Brain pericyte (primary cell): ENCODE data around the gene ZCCHC7.
"Not testable (repeated sequence)": the region's sequence is repeated elsewhere in the genome, so short reads cannot be mapped to it uniquely, and the experiment has no call there.

ENCODE experiments used
- DNase-seq: peaks from one replicate; pipeline ENCODE4 v3.0.0-alpha.2; 2012; ENCODE audit warnings: low read depth, low spot score

Gene ZCCHC7

DNA sequence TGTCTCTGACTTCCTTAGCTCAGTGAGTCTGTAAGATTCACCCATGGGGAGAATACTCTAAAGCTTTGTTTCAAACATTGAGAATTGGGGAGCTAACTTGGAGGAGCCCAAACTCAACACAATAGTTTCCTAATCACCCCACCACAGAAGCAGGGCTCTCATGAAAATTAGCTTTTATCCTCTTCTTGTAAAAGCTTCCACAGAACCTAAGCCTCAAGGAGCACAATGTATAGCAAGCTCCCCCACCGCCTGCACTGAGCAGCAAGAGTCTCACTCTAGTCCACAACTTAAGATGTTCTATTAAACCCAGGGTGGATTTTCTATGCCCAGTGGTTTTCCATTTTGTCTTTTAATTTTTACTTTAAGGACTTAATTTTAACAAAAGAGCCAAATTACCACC lies 253.2 kb downstream of the ZCCHC7 start:
- DNase-seq: no peak

GRCh38 chr9:37374892-37375291 lies 254.5 kb downstream of the ZCCHC7 start:
- no peak for DNase-seq

- DNase-seq: no peak
Measured at GRCh38 chr9:37377688-37378612, 257.6 kb downstream of the ZCCHC7 start.

DNA sequence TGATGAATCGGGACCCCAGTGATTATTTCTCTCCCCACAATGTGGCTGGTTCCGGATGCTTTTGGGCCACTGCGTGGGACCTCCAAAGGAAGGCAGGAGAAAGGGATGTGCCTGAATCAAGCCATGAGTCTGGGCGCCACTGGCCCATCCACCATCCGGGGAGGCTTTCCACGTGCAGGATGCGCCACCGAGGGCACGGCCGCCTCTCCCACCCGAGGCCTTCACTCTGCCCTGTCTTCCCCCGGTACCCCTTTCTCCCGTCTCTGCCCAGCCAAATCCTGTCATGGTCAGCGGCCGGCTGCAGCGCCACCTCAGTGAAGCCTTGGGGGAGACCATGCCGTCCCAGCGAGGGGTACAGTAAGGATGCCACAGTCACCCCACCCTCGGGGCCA lies 258.2 kb downstream of the ZCCHC7 start:
- DNase-seq: no peak

GRCh38 chr9:37379835-37380234 lies 259.5 kb downstream of the ZCCHC7 start:
- no peak for DNase-seq

DNA sequence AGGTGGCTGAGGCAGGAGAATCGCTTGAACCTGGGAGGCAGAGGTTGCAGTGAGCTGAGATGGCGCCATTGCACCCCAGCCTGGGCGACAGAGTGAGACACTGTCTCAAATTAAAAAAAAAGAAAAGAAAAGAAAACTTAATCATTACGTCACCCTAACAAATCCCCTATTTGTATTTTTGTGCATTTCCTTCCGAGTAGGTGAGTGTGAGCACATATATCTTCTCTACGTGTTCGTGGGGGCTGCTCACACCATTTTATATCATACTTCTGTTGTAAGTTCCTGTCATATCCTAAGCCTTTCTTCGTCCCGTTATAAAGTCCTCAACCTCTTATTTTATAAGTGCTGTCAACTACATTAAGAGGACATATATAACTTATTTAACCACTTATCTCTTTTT lies 260.2 kb downstream of the ZCCHC7 start:
- no peak for DNase-seq

DNA sequence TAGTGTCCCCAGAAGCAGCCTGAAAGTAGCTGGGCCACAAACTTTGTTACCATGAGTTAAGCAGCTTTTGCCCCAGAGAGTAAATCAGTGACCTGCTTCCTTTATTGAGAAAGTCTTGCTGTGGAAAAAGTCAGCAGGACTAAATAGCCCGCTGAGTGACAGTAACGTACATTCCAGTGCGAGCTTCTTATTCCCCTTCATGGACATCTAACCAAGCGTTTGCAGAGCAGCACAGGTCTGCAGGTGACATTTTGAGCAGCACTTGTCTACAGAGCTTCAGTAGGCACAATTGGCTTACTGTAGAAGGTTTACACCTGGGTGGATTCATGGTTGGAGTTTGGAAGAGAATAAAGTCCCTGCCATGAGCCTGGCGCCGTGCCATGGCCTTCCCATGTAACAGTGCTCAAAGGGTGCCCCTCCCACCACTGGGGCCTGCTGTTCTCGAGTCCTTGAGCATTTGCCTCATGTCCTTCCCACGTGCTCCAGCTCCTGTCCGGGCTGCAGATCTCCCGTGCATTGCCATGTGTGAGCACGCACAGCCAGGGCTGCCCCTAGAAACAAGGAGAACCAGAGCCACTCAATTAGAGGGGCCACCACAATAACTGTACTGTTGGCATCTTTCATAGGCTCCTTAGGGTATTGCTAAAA lies 260.8 kb downstream of the ZCCHC7 start:
- DNase-seq: no peak

- no peak for DNase-seq
Measured at GRCh38 chr9:37382161-37382981, 262.0 kb downstream of the ZCCHC7 start.

DNA sequence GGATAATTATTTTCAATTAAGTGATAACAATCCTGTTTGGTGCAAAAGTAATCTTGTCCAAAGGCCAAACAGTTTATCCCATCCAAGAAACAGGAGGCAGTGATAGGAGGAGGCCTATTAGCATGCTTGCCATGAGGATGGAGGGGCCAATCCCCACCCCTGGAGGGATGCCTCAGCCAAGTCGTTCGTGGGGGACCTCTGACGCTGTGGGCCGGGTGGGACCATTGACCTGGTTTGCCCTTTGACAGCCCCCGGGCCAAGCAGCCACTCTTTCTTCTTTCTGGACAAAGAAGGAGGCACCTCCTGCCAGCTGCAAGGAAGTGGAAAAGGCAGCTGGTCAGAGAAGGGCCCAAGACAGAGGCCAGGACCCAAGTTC lies 262.6 kb downstream of the ZCCHC7 start:
- DNase-seq: no peak

GRCh38 chr9:37383393-37383792 lies 263.0 kb downstream of the ZCCHC7 start:
- DNase-seq: no peak

- DNase-seq: no peak
Measured at GRCh38 chr9:37383876-37384746, 263.7 kb downstream of the ZCCHC7 start.

- no peak for DNase-seq
Measured at GRCh38 chr9:37385286-37385685, 264.9 kb downstream of the ZCCHC7 start.

DNA sequence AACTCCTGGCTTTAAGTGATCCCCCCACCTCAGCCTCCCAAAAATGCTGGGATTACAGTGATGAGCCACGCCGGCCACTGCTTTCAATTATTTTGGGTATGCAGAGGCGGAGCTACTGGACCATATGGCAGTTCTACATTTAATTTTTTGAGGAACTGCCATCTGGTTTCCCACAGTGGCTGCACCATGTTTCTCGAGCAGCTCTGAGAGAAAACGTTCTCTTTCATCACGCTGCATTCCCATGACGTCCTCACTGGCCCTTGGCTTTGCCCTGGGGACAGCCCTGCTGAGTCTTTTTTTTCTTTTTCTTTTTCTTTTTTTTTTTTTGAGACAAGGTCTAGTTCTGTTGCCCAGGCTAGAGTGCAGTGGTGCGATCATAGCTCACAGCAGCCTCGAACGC lies 266.6 kb downstream of the ZCCHC7 start:
- DNase-seq: no peak

- no peak for DNase-seq
Measured at GRCh38 chr9:37390759-37391158, 270.4 kb downstream of the ZCCHC7 start.

- no peak for DNase-seq
Measured at GRCh38 chr9:37392272-37392671, 271.9 kb downstream of the ZCCHC7 start.

DNA sequence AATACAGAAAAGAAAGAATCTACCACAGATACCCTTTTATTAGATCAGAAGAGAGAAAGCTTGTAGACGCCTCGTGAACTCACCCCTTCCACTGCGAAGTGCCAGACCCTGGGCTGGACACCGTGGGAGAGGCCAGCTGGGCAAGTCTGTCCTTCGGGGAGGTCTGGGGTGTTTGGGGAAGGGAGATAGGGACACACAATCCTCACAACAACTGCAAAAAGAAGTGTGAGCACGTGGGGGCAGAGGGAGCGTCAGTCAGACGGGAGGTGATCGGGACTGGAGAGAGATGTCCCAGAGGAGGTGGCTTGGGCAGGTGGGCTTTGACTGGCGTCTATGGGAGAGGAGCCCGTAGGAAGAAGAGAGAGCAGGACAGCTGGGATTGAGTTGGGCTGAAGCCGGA lies 274.9 kb downstream of the ZCCHC7 start:
- DNase-seq: no peak

DNA sequence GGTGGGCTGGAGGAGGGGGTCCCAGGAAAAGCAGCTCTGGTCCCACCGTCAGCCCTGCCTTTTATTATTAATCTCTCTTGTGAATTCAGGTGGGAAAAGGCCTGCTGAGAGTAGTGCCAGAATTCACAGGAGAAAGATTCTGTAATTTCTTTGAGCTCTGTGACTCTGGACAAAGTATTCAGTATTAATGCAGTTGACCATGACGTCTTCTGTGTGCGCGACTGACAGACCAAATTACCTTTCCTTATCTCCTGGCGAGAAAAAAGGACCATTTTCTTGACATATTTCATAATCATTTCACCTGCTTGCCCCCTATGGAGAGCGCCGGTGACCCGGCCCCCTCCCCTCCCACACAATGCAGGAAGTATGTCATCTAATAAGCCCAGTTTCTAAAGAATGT lies 275.3 kb downstream of the ZCCHC7 start:
- no peak for DNase-seq

DNA sequence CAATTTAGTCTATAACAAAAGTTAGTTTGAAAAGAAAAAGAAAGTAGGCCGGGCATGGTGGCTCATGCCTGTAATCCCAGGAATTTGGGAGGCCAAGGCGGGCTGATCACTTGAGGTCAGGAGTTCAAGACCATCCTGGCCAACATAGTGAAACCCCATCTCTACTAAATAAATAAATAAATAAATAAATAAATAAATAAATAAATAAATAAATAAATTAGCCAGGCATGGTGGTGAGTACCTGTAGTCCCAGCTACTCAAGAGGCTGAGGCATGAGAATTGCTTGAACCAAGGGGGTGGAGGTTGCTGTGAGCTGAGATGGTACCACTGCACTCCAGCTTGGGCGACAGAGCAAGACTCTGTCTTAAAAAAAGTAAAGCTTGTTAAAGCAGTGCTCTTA lies 277.6 kb downstream of the ZCCHC7 start:
- DNase-seq: not testable (repeated sequence)

GRCh38 chr9:37398464-37399025 lies 278.2 kb downstream of the ZCCHC7 start:
- no peak for DNase-seq

DNA sequence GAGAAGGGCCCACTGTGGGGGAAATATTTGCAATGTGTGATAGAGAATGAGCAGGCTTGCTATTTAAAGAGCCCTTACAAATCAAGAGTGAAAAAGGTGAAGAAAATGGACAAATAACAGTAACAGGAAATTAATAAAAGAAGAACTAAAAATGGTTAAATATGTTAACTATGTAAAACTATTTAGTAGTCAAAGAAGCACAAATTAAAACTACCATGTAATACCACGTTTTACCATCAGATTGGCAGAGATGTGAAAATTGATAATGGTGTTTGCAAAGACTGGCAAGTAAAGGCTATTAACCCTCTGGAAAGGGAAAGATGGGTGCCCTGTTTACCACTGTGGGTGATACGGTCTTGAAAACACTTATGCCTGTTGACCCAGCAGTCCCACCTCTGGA lies 279.0 kb downstream of the ZCCHC7 start:
- DNase-seq: no peak

DNA sequence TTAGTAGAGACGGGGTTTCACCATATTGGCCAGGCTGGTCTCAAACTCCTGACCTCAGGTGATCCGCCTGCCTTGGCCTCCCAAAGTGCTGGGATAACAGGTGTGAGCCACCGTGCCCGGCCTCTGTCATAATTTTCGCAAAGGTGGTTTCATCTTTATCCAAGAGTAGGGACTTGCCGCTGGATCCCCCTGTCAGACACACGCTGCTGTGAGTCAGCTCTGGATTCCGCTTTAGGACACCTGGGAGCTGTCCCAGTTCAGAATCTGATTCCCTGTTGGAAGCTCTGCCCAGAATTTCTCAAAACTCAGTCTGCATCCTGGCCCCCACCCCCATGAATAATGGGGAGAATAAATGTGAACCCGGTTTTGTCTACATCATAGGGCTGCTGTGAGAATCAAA lies 284.2 kb downstream of the ZCCHC7 start:
- no peak for DNase-seq
